Thoracic aorta (tissue), 2 donors: ENCODE results near the gene FKBP9. TPM values are rescaled to one million over a fixed set of nuclear protein-coding genes. Genes with fewer than 3 reads are reported as not detected.
A peak's percentile ranks its signal among the peaks of the same experiment; 100 is the strongest.

ENCODE experiments used
- ATAC-seq: fragments of 150-250 bp; one replicate; pipeline ENCODE4 v1.8.0; 2017; ENCODE audit warnings: low read depth; ENCODE audit not compliant: insufficient number of reproducible peaks, low FRiP score
- DNase-seq: peaks from one replicate; pipeline ENCODE4 v3.0.0-alpha.2; 2020; ENCODE audit warnings: low spot score
- H3K27ac ChIP-seq, 2 donors: fragments of 200-600 bp; sonication (generic); 1 replicate in 1 of 2; 2 replicates in 1 of 2; pipeline ENCODE4 v1.5.1; 2016; ENCODE audit warnings: mild to moderate bottlenecking in 2 of 2, moderate library complexity in 2 of 2
- H3K27me3 ChIP-seq: fragments of 200-600 bp; sonication (generic); replicated peaks from 2 replicates; pipeline ENCODE4 v1.6.0; 2016; ENCODE audit warnings: mild to moderate bottlenecking; ENCODE audit not compliant: insufficient read depth
- H3K36me3 ChIP-seq: fragments of 200-600 bp; sonication (generic); one replicate; pipeline ENCODE4 v1.5.1; 2016
- H3K4me1 ChIP-seq, 2 donors: fragments of 200-600 bp; sonication (generic); 1 replicate in 1 of 2; 2 replicates in 1 of 2; pipeline versions ENCODE4 v1.5.1 to v1.6.0; 2016; ENCODE audit warnings: low read depth in 2 of 2, mild to moderate bottlenecking in 1 of 2; ENCODE audit not compliant: control insufficient read depth in 1 of 2
- H3K4me3 ChIP-seq: fragments of 200-600 bp; sonication (generic); 2 replicates; pipeline ENCODE4 v1.5.1; 2016; ENCODE audit warnings: mild to moderate bottlenecking
- H3K9me3 ChIP-seq: fragments of 200-600 bp; sonication (generic); 2 replicates; pipeline ENCODE4 v1.5.1; 2016
- total RNA-seq, 2 donors: library from RNA; depleted of rRNA; stranded (reverse); fragments of >200 nt; gene quantifications; one replicate each; pipeline versions ENCODE4 v1.1.0 to v1.2.3, GENCODE V29; 2016
- TF ChIP-seq, protein P1 (sequence below): fragments of 200-600 bp; sonication (generic); IDR thresholded peaks from one replicate; pipeline ENCODE4 v1.5.1; 2019; ENCODE audit warnings: antibody characterized with exemption

FKBP9 gene
- total RNA-seq, 2 donors from 2014 or later, result 166 to 196 TPM

DNA sequence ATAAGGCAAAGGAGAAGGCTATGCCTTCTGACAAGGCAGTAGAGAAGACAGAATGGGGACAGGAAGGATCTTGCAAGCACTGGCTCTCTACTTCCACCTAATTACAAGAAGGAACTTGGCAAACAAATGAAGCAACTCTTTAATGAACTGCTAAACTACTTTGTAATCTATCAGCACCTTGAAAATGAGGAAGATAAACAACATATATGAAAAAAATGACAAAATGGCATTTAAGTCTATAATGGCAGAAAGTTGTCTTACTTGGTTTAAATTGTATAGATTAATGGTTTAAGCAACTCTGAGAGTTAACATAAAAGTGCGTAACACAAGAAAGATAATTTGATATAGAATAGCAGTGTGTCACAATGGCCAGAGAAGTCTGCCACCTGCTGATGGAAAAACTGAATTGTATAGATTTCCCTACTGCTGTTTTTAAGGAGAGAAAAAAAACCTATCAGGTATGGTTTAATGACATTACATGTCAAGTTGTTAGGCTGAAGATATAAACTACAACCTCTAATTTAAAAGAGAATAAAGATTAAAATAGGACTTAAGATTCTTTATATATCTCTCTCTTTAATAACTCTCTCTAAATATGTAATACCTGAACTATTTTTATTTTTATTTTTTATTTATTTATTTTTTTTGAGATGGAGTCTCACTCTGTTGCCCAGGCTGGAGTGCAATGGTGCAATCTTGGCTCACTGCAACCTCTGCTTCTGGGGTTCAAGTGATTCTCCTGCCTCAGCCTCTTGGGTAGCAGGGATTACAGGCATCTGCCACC is 93.5 kb downstream of the FKBP9 start:
- Histone ChIP-seq H3K27ac (no peak overlapping the region), H3K27me3 (no peaks in the 10 kb centered on the region), H3K36me3 (no peaks in the 10 kb centered on the region), H3K4me3 (peak overlapping the region; percentile 24), H3K9me3 (no peaks in the 10 kb centered on the region), H3K4me1 (peaks cover 10% of the 10 kb centered on the region in 2 donors)
- no peak for ATAC-seq
- TF ChIP-seq, protein P1, sequence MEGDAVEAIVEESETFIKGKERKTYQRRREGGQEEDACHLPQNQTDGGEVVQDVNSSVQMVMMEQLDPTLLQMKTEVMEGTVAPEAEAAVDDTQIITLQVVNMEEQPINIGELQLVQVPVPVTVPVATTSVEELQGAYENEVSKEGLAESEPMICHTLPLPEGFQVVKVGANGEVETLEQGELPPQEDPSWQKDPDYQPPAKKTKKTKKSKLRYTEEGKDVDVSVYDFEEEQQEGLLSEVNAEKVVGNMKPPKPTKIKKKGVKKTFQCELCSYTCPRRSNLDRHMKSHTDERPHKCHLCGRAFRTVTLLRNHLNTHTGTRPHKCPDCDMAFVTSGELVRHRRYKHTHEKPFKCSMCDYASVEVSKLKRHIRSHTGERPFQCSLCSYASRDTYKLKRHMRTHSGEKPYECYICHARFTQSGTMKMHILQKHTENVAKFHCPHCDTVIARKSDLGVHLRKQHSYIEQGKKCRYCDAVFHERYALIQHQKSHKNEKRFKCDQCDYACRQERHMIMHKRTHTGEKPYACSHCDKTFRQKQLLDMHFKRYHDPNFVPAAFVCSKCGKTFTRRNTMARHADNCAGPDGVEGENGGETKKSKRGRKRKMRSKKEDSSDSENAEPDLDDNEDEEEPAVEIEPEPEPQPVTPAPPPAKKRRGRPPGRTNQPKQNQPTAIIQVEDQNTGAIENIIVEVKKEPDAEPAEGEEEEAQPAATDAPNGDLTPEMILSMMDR, result peak; percentile 43
- no peak for DNase-seq

DNA sequence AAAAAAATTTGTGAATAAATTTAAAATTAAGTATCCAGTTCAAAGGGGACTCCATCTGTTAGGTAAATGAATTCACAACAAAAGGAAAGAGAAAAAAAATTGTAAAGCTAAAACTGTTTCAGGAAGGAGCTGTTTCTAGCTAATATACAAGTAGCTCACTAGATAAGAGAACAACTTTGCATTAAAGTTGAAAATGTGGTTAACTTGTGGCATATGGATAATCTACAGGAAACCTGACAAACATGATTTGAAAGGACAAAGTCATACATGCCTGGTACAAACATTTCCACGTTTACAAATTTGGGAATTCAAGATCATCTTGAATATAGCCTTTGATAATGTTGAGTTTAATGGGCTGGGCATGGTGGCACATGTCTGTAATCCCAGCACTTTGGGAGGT is 96.5 kb downstream of the FKBP9 start:
- Histone ChIP-seq H3K36me3 (no peaks in the 10 kb centered on the region), H3K4me3 (no peak overlapping the region), H3K9me3 (no peaks in the 10 kb centered on the region), H3K27me3 (no peaks in the 10 kb centered on the region), H3K4me1 (peaks cover 10% of the 10 kb centered on the region in 2 donors), H3K27ac (no peak overlapping the region)
- no peak for ATAC-seq
- TF ChIP-seq, protein P1, result no peak
- no peak for DNase-seq

DNA sequence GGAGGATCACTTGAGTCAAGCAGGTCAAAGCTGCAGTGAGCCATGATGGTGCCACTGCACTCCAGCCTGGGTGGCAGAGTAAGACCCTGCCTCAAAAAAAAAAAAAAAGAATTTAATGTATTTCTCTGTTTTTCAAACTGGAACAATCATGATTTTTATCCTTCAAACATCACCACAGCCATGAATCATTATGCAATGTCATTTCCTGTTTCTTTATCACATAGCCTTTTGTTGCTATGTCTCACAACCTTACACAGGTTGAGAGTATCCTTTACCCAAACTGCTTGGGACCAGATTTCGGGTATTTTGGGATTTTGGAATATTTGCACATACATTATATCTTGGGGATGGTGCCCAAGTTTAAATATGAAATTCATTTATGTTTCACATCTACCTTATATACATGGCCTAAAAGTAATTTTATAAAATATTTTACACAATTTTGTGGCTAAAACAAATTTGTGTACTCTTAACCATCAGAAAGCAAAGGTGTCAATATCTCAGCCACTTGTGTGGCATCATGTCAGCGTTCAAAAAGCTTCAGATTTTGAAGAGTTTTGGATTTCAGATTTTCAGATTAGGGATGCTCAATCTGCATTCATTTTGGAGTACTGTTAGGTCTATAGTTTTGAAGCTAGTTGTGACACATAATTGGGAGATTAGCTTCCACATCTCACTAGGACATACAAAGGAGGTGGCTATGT is 97.2 kb downstream of the FKBP9 start:
- H3K36me3 ChIP-seq, result no peaks in the 10 kb centered on the region
- H3K27me3 ChIP-seq, result no peaks in the 10 kb centered on the region
- H3K4me1 ChIP-seq, result peaks cover 10% of the 10 kb centered on the region in 2 donors
- ATAC-seq (no peak), DNase-seq (no peak)
- no peak overlapping the region for H3K27ac ChIP-seq
- H3K9me3 ChIP-seq, result no peaks in the 10 kb centered on the region
- TF ChIP-seq, protein P1, result no peak
- H3K4me3 ChIP-seq, result no peak overlapping the region

DNA sequence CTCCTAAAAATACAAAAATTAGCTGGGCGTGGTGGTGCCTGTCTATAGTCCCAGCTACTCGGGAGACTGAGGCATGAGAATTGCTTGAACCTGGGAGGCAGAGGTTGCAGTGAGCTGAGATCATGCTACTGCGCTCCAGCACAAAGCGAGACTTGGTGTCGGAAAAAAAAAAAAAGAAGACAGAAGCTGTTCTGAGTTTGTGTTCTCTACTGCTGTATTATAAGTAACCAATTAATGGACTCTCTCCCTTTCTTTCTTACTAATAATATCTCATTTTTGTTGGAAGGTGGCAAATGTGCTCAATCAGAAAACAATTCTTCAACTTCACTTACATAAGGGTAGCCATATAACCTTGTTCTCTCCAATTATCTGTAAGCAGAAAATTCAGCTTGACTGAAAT is 97.9 kb downstream of the FKBP9 start:
- TF ChIP-seq, protein P1, result no peak
- Histone ChIP-seq H3K36me3 (no peaks in the 10 kb centered on the region), H3K4me1 (peaks cover 9 to 10% of the 10 kb centered on the region in 2 donors), H3K4me3 (no peak overlapping the region), H3K27ac (no peak overlapping the region), H3K9me3 (no peaks in the 10 kb centered on the region), H3K27me3 (no peaks in the 10 kb centered on the region)
- DNase-seq, result no peak
- ATAC-seq, result no peak

Other genes starting within 250 kb of the FKBP9 start
- gene KBTBD2, start 65.7 kb upstream of the FKBP9 start, total RNA-seq, result 10 to 100 TPM; 24.1 to 47.9 TPM
- 10 to 100 TPM; 14.5 to 22.2 TPM for gene NT5C3A, start 105.3 kb downstream of the FKBP9 start, total RNA-seq
- gene RP9, start 152.0 kb downstream of the FKBP9 start, total RNA-seq, result 10 to 100 TPM in 1 of 2 donors, 1 to 10 TPM in 1; 7.6 to 17.0 TPM
- 10 to 100 TPM; 23.0 to 28.6 TPM for gene BBS9, start 172.1 kb downstream of the FKBP9 start, total RNA-seq